Colonic mucosa (tissue), 4 donors: ENCODE results near the gene RARS1. TPM values are rescaled to one million over a fixed set of nuclear protein-coding genes. Genes with fewer than 3 reads are reported as not detected.

Experiments
- DNase-seq: peaks from one replicate; pipeline ENCODE4 v3.0.0-alpha.2; 2020
- H3K27ac ChIP-seq: fragments of 200-600 bp; one replicate; pipeline ENCODE4 v1.8.0; 2021
- H3K27me3 ChIP-seq: fragments of 200-600 bp; one replicate; pipeline ENCODE4 v1.8.0; 2021
- H3K36me3 ChIP-seq: fragments of 200-600 bp; one replicate; pipeline ENCODE4 v1.8.0; 2021
- H3K4me1 ChIP-seq: fragments of 200-600 bp; one replicate; pipeline ENCODE4 v1.8.0; 2021; ENCODE audit warnings: mild to moderate bottlenecking
- H3K4me3 ChIP-seq: fragments of 200-600 bp; one replicate; pipeline ENCODE4 v1.8.0; 2021
- H3K9ac ChIP-seq, 2 donors: one replicate each; pipeline ENCODE4 v1.7.0; 2013; ENCODE audit warnings: control low read depth in 2 of 2, low read depth in 2 of 2, low read length in 2 of 2
- H3K9me3 ChIP-seq: fragments of 200-600 bp; one replicate; pipeline ENCODE4 v1.8.0; 2021
- intact Hi-C: fragments of 100-400 bp; cut with DNase I; formaldehyde crosslinking; loops from one replicate; pipeline ENCODE4 v1.14.1; 2022
- total RNA-seq, 2 donors: library from RNA; stranded (reverse); fragmentation: NEBNext Ultra II Directional in 1 of 2; extraction: Animal tissue kit (Norgen Biotek cat#: 25700) in 1 of 2; gene quantifications; one replicate each; pipeline ENCODE4 v1.2.1, GENCODE V29; 2021
- TF ChIP-seq, protein P1 (sequence below): fragments of 200-600 bp; IDR thresholded peaks from one replicate; pipeline ENCODE4 v1.8.0; 2022; ENCODE audit warnings: antibody characterized with exemption, mild to moderate bottlenecking
- donor health status: healthy.
- donor health status: DM: no; HTN: no; CAD: no.
- donor health status: DM: no; HTN: no; CAD: no.

Gene RARS1
- total RNA-seq, 2 donors from 2014 or later, result 61.8 to 85.5 TPM

DNA sequence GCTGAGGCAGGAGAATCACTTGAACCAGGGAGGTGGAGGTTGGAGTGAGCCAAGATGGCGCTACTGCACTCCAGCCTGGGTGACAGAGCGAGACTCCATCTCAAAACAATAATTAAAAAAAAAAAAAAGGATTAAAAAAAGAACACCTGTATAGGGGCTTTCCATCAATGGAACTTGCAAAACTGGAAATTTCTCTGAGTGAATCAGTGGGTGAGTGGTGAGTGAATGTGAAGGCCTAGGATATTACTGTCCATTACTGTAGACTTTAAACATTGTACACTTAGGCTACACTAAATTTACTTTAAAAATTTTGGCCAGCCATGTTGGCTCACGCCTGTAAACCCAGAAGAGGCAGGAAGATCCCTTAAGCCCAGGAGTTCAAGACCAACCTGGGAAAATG, 5.7 kb upstream of the RARS1 start:
- H3K9me3 ChIP-seq, result no peaks in the 10 kb centered on the region
- H3K4me3 ChIP-seq, result no peak overlapping the region
- no peaks in the 10 kb centered on the region for H3K36me3 ChIP-seq
- TF ChIP-seq, protein P1, sequence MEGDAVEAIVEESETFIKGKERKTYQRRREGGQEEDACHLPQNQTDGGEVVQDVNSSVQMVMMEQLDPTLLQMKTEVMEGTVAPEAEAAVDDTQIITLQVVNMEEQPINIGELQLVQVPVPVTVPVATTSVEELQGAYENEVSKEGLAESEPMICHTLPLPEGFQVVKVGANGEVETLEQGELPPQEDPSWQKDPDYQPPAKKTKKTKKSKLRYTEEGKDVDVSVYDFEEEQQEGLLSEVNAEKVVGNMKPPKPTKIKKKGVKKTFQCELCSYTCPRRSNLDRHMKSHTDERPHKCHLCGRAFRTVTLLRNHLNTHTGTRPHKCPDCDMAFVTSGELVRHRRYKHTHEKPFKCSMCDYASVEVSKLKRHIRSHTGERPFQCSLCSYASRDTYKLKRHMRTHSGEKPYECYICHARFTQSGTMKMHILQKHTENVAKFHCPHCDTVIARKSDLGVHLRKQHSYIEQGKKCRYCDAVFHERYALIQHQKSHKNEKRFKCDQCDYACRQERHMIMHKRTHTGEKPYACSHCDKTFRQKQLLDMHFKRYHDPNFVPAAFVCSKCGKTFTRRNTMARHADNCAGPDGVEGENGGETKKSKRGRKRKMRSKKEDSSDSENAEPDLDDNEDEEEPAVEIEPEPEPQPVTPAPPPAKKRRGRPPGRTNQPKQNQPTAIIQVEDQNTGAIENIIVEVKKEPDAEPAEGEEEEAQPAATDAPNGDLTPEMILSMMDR, result no peak
- no peaks in the 10 kb centered on the region for H3K4me1 ChIP-seq
- intact Hi-C loops, result no loop called here
- DNase-seq, result no peak
- no peak overlapping the region for H3K9ac ChIP-seq
- no peak overlapping the region for H3K27ac ChIP-seq
- no peaks in the 10 kb centered on the region for H3K27me3 ChIP-seq

- Histone ChIP-seq H3K4me1 (no peaks in the 10 kb centered on the region), H3K9ac (no peak overlapping the region), H3K36me3 (no peaks in the 10 kb centered on the region), H3K27ac (no peak overlapping the region), H3K27me3 (no peaks in the 10 kb centered on the region), H3K4me3 (no peak overlapping the region), H3K9me3 (no peaks in the 10 kb centered on the region)
- TF ChIP-seq, protein P1, result no peak
- intact Hi-C loops, result no loop called here
- no peak for DNase-seq
These were observed 4.9 kb upstream of the RARS1 start for GRCh38 chr5:168481330-168481788.

- TF ChIP-seq, protein P1, result no peak
- Histone ChIP-seq H3K9ac (no peak overlapping the region), H3K4me1 (no peaks in the 10 kb centered on the region), H3K4me3 (no peak overlapping the region), H3K9me3 (no peaks in the 10 kb centered on the region), H3K27ac (no peak overlapping the region), H3K36me3 (no peaks in the 10 kb centered on the region), H3K27me3 (no peaks in the 10 kb centered on the region)
- DNase-seq, result no peak
- intact Hi-C loops, result no loop called here
These were observed 3.9 kb upstream of the RARS1 start for GRCh38 chr5:168482361-168482760.

DNA sequence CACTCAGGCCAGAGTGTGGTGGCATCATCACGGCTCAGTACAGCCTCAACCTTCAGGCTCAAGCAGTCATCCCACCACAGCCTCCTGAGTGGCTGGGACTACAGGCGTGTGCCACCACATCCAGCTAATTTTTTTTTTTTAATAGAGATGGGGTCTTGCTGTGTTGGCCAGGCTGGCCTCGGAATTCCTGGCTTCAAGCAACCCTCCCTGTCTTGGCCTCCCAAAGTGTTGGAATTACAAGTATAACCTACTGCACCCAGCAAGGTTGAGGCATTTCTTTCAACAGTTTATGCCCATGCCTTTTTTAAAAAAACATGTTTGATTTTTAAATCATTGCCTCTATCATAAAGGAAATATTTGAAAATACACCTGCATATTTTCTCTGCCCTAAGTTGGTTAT, 2.8 kb downstream of the RARS1 start:
- DNase-seq, result no peak
- H3K27ac ChIP-seq, result no peak overlapping the region
- H3K9me3 ChIP-seq, result no peaks in the 10 kb centered on the region
- peaks cover 24% of the 10 kb centered on the region for H3K36me3 ChIP-seq
- TF ChIP-seq, protein P1, result no peak
- no peaks in the 10 kb centered on the region for H3K27me3 ChIP-seq
- H3K4me3 ChIP-seq, result no peak overlapping the region
- intact Hi-C loops, result loop anchor here (5.0 kb wide), 1 partner anchor 222 kb away; no protein-coding TSS in a partner anchor
- no peaks in the 10 kb centered on the region for H3K4me1 ChIP-seq
- H3K9ac ChIP-seq, result no peak overlapping the region

DNA sequence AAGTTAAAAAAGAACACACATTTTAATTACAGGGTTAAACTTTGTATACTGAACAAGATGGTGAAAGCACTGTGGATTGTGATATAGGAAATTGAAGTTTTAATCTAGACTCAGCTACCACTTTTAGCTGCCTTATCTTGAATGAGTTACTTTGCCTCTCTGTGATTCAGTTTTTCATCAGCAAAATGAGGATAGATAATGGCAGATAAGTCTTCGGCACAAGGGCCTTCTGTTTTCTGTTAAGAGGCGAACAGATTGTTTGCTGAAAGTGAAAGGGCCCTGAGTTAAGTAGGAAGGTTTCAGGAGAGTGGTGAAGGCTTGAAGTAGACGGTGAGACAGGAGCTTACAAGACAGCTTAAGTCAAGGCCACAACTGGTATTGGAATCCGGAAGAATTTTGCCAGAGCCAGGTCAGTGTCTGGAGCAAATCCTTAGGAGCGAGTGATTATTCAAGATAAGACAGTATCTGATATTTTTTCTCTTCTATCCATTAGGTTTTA, 7.8 kb downstream of the RARS1 start:
- intact Hi-C loops, result no loop called here

More for the DNA sequence above, 7.8 kb downstream of the RARS1 start:
- TF ChIP-seq, protein P1, result no peak
- H3K4me1 ChIP-seq, result no peaks in the 10 kb centered on the region
- no peak overlapping the region for H3K4me3 ChIP-seq
- peaks cover 26% of the 10 kb centered on the region for H3K36me3 ChIP-seq
- H3K9ac ChIP-seq, result no peak overlapping the region
- no peaks in the 10 kb centered on the region for H3K27me3 ChIP-seq
- H3K9me3 ChIP-seq, result no peaks in the 10 kb centered on the region
- DNase-seq, result no peak
- no peak overlapping the region for H3K27ac ChIP-seq
